ENCODE results near the gene RASGRF2. TPM values are rescaled to one million over a fixed set of nuclear protein-coding genes. Genes with fewer than 3 reads are reported as not detected.

The RASGRF2 gene
- total and polyA plus RNA-seq, 9 of the 15 experiments (the other 6 are each of a cell fraction or from before 2014, with no cell fraction given): 0.01 to 0.22 (median 0.08) TPM; not detected in 2

GRCh38 chr5:80912479-80912878 is 47.7 kb upstream of the RASGRF2 start:
- H3K36me3 ChIP-seq (ENCODE audit: control insufficient read depth, insufficient read depth, low read length): no peaks in the 10 kb centered on the region
- no peaks in the 10 kb centered on the region for H3K4me1 ChIP-seq (replicated peaks in 1 of 2; ENCODE audit: control insufficient read depth in 2 of 2, insufficient read depth in 2 of 2, low read length in 2 of 2)
- H3K9me3 ChIP-seq (replicated peaks; ENCODE audit: control insufficient read depth, insufficient read depth, low read depth, low read length): no peaks in the 10 kb centered on the region
- ATAC-seq (no peak), FAIRE-seq (no peak), DNase-seq (ENCODE audit: extremely low read depth in 1 of 4, low spot score in 3 of 4) (no peak)
- ChIA-PET CTCF (ENCODE audit: low intra/inter-chr PET ratio) (no interaction called here), POLR2A (interaction anchor here (0.6 kb wide), 1 partner anchor 1846 kb away, joined by 3 read pairs; no protein-coding TSS in a partner anchor)
- no peak overlapping the region for H3K9ac ChIP-seq (ENCODE audit: insufficient read depth in 1 of 2, low read depth in 2 of 2, low read length in 2 of 2)
- in situ Hi-C loops (cut with MboI) (no loop called here), intact Hi-C loops (cut with micrococcal nuclease) (no loop called here)
- H3K4me2 ChIP-seq (ENCODE audit: insufficient read depth, low read length): no peak overlapping the region
- no peaks in the 10 kb centered on the region for H3K9me1 ChIP-seq (ENCODE audit: control insufficient read depth, insufficient read depth, low read length)
- BruUV-seq (replicated peaks): no TSS peak
- H3K27ac ChIP-seq (ENCODE audit: extremely low read depth, low read depth, low read length): no peak overlapping the region
- WGBS (ENCODE audit: insufficient coverage, low coverage, missing lambda C conversion rate): 2% methylated on average over 3 of the region's 3 CpGs
- no peaks in the 10 kb centered on the region for H4K20me1 ChIP-seq (replicated peaks; ENCODE audit: control insufficient read depth, insufficient read depth, low read length)
- H2AFZ ChIP-seq (ENCODE audit: low read depth, low read length): no peak overlapping the region
- peaks cover 0 to 4% of the 10 kb centered on the region in 2 experiments; a peak in 1 of 5 replicates for H3K27me3 ChIP-seq (ENCODE audit: control insufficient read depth in 2 of 2, insufficient read depth in 2 of 2, low read length in 2 of 2)
- H3K4me3 ChIP-seq: no peak overlapping the region
- H3K79me2 ChIP-seq (ENCODE audit: control insufficient read depth, insufficient read depth, low read length): no peaks in the 10 kb centered on the region
- TF ChIP-seq ZNF311 (CRISPR knock-in tag; IDR thresholded peaks at IDR 0.05) (no peak), ZNF561 (CRISPR knock-in tag; conservative IDR thresholded peaks at IDR 0.05) (no peak), SMAD2 (IDR thresholded peaks at IDR 0.05; ENCODE audit: low read depth, low read length) (no peak), ETV1 (tag; conservative IDR thresholded peaks at IDR 0.05; ENCODE audit: low read depth) (no peak), CREB1 (IDR thresholded peaks at IDR 0.05) (no peak), CREB1 (CRISPR knock-in tag; IDR thresholded peaks at IDR 0.05) (no peak), ZNF146 (CRISPR knock-in tag; IDR thresholded peaks at IDR 0.05; ENCODE audit: unreplicated experiment) (no peak), GABPB2 (CRISPR knock-in tag; conservative IDR thresholded peaks at IDR 0.05) (no peak), ILF3 (IDR thresholded peaks at IDR 0.05; ENCODE audit: borderline replicate concordance) (no peak)
- TF ChIP-seq, protein P1, sequence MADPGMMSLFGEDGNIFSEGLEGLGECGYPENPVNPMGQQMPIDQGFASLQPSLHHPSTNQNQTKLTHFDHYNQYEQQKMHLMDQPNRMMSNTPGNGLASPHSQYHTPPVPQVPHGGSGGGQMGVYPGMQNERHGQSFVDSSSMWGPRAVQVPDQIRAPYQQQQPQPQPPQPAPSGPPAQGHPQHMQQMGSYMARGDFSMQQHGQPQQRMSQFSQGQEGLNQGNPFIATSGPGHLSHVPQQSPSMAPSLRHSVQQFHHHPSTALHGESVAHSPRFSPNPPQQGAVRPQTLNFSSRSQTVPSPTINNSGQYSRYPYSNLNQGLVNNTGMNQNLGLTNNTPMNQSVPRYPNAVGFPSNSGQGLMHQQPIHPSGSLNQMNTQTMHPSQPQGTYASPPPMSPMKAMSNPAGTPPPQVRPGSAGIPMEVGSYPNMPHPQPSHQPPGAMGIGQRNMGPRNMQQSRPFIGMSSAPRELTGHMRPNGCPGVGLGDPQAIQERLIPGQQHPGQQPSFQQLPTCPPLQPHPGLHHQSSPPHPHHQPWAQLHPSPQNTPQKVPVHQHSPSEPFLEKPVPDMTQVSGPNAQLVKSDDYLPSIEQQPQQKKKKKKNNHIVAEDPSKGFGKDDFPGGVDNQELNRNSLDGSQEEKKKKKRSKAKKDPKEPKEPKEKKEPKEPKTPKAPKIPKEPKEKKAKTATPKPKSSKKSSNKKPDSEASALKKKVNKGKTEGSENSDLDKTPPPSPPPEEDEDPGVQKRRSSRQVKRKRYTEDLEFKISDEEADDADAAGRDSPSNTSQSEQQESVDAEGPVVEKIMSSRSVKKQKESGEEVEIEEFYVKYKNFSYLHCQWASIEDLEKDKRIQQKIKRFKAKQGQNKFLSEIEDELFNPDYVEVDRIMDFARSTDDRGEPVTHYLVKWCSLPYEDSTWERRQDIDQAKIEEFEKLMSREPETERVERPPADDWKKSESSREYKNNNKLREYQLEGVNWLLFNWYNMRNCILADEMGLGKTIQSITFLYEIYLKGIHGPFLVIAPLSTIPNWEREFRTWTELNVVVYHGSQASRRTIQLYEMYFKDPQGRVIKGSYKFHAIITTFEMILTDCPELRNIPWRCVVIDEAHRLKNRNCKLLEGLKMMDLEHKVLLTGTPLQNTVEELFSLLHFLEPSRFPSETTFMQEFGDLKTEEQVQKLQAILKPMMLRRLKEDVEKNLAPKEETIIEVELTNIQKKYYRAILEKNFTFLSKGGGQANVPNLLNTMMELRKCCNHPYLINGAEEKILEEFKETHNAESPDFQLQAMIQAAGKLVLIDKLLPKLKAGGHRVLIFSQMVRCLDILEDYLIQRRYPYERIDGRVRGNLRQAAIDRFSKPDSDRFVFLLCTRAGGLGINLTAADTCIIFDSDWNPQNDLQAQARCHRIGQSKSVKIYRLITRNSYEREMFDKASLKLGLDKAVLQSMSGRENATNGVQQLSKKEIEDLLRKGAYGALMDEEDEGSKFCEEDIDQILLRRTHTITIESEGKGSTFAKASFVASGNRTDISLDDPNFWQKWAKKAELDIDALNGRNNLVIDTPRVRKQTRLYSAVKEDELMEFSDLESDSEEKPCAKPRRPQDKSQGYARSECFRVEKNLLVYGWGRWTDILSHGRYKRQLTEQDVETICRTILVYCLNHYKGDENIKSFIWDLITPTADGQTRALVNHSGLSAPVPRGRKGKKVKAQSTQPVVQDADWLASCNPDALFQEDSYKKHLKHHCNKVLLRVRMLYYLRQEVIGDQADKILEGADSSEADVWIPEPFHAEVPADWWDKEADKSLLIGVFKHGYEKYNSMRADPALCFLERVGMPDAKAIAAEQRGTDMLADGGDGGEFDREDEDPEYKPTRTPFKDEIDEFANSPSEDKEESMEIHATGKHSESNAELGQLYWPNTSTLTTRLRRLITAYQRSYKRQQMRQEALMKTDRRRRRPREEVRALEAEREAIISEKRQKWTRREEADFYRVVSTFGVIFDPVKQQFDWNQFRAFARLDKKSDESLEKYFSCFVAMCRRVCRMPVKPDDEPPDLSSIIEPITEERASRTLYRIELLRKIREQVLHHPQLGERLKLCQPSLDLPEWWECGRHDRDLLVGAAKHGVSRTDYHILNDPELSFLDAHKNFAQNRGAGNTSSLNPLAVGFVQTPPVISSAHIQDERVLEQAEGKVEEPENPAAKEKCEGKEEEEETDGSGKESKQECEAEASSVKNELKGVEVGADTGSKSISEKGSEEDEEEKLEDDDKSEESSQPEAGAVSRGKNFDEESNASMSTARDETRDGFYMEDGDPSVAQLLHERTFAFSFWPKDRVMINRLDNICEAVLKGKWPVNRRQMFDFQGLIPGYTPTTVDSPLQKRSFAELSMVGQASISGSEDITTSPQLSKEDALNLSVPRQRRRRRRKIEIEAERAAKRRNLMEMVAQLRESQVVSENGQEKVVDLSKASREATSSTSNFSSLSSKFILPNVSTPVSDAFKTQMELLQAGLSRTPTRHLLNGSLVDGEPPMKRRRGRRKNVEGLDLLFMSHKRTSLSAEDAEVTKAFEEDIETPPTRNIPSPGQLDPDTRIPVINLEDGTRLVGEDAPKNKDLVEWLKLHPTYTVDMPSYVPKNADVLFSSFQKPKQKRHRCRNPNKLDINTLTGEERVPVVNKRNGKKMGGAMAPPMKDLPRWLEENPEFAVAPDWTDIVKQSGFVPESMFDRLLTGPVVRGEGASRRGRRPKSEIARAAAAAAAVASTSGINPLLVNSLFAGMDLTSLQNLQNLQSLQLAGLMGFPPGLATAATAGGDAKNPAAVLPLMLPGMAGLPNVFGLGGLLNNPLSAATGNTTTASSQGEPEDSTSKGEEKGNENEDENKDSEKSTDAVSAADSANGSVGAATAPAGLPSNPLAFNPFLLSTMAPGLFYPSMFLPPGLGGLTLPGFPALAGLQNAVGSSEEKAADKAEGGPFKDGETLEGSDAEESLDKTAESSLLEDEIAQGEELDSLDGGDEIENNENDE (IDR thresholded peaks at IDR 0.05; ENCODE audit: low read depth, low read length): no peak
- TF ChIP-seq, protein P2, sequence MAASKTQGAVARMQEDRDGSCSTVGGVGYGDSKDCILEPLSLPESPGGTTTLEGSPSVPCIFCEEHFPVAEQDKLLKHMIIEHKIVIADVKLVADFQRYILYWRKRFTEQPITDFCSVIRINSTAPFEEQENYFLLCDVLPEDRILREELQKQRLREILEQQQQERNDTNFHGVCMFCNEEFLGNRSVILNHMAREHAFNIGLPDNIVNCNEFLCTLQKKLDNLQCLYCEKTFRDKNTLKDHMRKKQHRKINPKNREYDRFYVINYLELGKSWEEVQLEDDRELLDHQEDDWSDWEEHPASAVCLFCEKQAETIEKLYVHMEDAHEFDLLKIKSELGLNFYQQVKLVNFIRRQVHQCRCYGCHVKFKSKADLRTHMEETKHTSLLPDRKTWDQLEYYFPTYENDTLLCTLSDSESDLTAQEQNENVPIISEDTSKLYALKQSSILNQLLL (CRISPR knock-in tag; IDR thresholded peaks at IDR 0.05; ENCODE audit: borderline replicate concordance): no peak

Measured in K562 (cell line).